ENCODE data around the gene STXBP1. TPM values are rescaled to one million over a fixed set of nuclear protein-coding genes. Genes with fewer than 3 reads are reported as not detected.

Gene STXBP1
- total and polyA plus RNA-seq, 2 experiments from 2014 or later, result 48.6 to 50.4 TPM

- H3K27ac Mint-ChIP-seq, result no peak overlapping the region
- H3K4me3 Mint-ChIP-seq, result no peak overlapping the region
- H3K4me1 Mint-ChIP-seq, result peaks cover 2% of the 10 kb centered on the region; the same call in 1 of the 3 replicates
- H3K36me3 ChIP-seq (ENCODE audit: insufficient read depth), result no peaks in the 10 kb centered on the region
- no peaks in the 10 kb centered on the region for H3K79me2 ChIP-seq (replicated peaks; ENCODE audit: insufficient read depth)
- peaks cover 9% of the 10 kb centered on the region for H3K27me3 Mint-ChIP-seq (ENCODE audit: insufficient read depth, low read depth, poor library complexity)
- TF ChIP-seq CREB1 (CRISPR knock-in tag; IDR thresholded peaks at IDR 0.05; ENCODE audit: low read depth) (no peak), ZNF114 (CRISPR knock-in tag; IDR thresholded peaks at IDR 0.05) (no peak), ZNF331 (CRISPR knock-in tag; IDR thresholded peaks at IDR 0.05; ENCODE audit: low read depth) (no peak), EZH2 (IDR thresholded peaks at IDR 0.05; ENCODE audit: low read depth, unreplicated experiment) (no peak), JUNB (IDR thresholded peaks at IDR 0.05; ENCODE audit: unreplicated experiment) (no peak), STAT1 (IDR thresholded peaks at IDR 0.05; ENCODE audit: unreplicated experiment) (no peak), POLR2AphosphoS5 (IDR thresholded peaks at IDR 0.05; ENCODE audit: low read depth) (no peak), NANOG (IDR thresholded peaks at IDR 0.05; ENCODE audit: borderline replicate concordance) (no peak), EZH2phosphoT487 (IDR thresholded peaks at IDR 0.05; ENCODE audit: unreplicated experiment) (no peak), CTCF (conservative IDR thresholded peaks at IDR 0.05; ENCODE audit: low read depth in 2 of 2) (no peak)
- TF ChIP-seq, protein P1, sequence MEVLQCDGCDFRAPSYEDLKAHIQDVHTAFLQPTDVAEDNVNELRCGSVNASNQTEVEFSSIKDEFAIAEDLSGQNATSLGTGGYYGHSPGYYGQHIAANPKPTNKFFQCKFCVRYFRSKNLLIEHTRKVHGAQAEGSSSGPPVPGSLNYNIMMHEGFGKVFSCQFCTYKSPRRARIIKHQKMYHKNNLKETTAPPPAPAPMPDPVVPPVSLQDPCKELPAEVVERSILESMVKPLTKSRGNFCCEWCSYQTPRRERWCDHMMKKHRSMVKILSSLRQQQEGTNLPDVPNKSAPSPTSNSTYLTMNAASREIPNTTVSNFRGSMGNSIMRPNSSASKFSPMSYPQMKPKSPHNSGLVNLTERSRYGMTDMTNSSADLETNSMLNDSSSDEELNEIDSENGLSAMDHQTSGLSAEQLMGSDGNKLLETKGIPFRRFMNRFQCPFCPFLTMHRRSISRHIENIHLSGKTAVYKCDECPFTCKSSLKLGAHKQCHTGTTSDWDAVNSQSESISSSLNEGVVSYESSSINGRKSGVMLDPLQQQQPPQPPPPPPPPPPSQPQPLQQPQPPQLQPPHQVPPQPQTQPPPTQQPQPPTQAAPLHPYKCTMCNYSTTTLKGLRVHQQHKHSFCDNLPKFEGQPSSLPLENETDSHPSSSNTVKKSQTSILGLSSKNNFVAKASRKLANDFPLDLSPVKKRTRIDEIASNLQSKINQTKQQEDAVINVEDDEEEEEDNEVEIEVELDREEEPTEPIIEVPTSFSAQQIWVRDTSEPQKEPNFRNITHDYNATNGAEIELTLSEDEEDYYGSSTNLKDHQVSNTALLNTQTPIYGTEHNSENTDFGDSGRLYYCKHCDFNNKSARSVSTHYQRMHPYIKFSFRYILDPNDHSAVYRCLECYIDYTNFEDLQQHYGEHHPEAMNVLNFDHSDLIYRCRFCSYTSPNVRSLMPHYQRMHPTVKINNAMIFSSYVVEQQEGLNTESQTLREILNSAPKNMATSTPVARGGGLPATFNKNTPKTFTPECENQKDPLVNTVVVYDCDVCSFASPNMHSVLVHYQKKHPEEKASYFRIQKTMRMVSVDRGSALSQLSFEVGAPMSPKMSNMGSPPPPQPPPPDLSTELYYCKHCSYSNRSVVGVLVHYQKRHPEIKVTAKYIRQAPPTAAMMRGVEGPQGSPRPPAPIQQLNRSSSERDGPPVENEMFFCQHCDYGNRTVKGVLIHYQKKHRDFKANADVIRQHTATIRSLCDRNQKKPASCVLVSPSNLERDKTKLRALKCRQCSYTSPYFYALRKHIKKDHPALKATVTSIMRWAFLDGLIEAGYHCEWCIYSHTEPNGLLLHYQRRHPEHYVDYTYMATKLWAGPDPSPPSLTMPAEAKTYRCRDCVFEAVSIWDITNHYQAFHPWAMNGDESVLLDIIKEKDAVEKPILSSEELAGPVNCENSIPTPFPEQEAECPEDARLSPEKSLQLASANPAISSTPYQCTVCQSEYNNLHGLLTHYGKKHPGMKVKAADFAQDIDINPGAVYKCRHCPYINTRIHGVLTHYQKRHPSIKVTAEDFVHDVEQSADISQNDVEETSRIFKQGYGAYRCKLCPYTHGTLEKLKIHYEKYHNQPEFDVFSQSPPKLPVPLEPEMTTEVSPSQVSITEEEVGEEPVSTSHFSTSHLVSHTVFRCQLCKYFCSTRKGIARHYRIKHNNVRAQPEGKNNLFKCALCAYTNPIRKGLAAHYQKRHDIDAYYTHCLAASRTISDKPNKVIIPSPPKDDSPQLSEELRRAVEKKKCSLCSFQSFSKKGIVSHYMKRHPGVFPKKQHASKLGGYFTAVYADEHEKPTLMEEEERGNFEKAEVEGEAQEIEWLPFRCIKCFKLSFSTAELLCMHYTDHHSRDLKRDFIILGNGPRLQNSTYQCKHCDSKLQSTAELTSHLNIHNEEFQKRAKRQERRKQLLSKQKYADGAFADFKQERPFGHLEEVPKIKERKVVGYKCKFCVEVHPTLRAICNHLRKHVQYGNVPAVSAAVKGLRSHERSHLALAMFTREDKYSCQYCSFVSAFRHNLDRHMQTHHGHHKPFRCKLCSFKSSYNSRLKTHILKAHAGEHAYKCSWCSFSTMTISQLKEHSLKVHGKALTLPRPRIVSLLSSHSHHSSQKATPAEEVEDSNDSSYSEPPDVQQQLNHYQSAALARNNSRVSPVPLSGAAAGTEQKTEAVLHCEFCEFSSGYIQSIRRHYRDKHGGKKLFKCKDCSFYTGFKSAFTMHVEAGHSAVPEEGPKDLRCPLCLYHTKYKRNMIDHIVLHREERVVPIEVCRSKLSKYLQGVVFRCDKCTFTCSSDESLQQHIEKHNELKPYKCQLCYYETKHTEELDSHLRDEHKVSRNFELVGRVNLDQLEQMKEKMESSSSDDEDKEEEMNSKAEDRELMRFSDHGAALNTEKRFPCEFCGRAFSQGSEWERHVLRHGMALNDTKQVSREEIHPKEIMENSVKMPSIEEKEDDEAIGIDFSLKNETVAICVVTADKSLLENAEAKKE (CRISPR knock-in tag; IDR thresholded peaks at IDR 0.05), result no peak
- TF ChIP-seq, protein P2, sequence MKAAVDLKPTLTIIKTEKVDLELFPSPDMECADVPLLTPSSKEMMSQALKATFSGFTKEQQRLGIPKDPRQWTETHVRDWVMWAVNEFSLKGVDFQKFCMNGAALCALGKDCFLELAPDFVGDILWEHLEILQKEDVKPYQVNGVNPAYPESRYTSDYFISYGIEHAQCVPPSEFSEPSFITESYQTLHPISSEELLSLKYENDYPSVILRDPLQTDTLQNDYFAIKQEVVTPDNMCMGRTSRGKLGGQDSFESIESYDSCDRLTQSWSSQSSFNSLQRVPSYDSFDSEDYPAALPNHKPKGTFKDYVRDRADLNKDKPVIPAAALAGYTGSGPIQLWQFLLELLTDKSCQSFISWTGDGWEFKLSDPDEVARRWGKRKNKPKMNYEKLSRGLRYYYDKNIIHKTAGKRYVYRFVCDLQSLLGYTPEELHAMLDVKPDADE (IDR thresholded peaks at IDR 0.05), result no peak
- TF ChIP-seq, protein P3, sequence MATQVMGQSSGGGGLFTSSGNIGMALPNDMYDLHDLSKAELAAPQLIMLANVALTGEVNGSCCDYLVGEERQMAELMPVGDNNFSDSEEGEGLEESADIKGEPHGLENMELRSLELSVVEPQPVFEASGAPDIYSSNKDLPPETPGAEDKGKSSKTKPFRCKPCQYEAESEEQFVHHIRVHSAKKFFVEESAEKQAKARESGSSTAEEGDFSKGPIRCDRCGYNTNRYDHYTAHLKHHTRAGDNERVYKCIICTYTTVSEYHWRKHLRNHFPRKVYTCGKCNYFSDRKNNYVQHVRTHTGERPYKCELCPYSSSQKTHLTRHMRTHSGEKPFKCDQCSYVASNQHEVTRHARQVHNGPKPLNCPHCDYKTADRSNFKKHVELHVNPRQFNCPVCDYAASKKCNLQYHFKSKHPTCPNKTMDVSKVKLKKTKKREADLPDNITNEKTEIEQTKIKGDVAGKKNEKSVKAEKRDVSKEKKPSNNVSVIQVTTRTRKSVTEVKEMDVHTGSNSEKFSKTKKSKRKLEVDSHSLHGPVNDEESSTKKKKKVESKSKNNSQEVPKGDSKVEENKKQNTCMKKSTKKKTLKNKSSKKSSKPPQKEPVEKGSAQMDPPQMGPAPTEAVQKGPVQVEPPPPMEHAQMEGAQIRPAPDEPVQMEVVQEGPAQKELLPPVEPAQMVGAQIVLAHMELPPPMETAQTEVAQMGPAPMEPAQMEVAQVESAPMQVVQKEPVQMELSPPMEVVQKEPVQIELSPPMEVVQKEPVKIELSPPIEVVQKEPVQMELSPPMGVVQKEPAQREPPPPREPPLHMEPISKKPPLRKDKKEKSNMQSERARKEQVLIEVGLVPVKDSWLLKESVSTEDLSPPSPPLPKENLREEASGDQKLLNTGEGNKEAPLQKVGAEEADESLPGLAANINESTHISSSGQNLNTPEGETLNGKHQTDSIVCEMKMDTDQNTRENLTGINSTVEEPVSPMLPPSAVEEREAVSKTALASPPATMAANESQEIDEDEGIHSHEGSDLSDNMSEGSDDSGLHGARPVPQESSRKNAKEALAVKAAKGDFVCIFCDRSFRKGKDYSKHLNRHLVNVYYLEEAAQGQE (IDR thresholded peaks at IDR 0.05; ENCODE audit: unreplicated experiment), result no peak
- H3K27ac ChIP-seq (ENCODE audit: low read depth), result no peak overlapping the region
- H3K9me2 ChIP-seq (ENCODE audit: insufficient read depth), result no peaks in the 10 kb centered on the region
- H3K9me3 Mint-ChIP-seq, result no peaks in the 10 kb centered on the region; the same call in 1 of the 3 replicates
- H4K20me1 ChIP-seq (replicated peaks; ENCODE audit: insufficient read depth), result no peaks in the 10 kb centered on the region
- no peak overlapping the region for H3K4me3 ChIP-seq
- H3K4me2 ChIP-seq, result no peak overlapping the region
- H2AFZ ChIP-seq, result no peak overlapping the region
- peaks cover 9% of the 10 kb centered on the region for H3K36me3 Mint-ChIP-seq (ENCODE audit: low read depth)
- H3K4me1 ChIP-seq (ENCODE audit: insufficient read depth), result no peaks in the 10 kb centered on the region
- no peak for ATAC-seq
- H3K27me3 ChIP-seq (ENCODE audit: insufficient read depth), result no peaks in the 10 kb centered on the region
- no peak for DNase-seq (ENCODE audit: low spot score)
- H3F3A ChIP-seq (replicated peaks; ENCODE audit: low read depth), result no peaks in the 10 kb centered on the region; the same call in 1 of the 2 replicates
These were observed 83.0 kb downstream of the STXBP1 start for GRCh38 chr9:127694890-127695720.

Data from GM23338 (cell line).